HPDE6-E6E7 (cell line): ENCODE measurements around the gene PCAT6.
A peak's percentile ranks its signal among the peaks of the same experiment; 100 is the strongest.
"Not testable (repeated sequence)": the region's sequence is repeated elsewhere in the genome, so short reads cannot be mapped to it uniquely, and the experiment has no call there.

ENCODE experiments used
- DNase-seq: peaks from one replicate; pipeline ENCODE4 v3.0.0; 2011; ENCODE audit warnings: missing footprints; ENCODE audit errors: extremely low spot score

The PCAT6 gene

DNA sequence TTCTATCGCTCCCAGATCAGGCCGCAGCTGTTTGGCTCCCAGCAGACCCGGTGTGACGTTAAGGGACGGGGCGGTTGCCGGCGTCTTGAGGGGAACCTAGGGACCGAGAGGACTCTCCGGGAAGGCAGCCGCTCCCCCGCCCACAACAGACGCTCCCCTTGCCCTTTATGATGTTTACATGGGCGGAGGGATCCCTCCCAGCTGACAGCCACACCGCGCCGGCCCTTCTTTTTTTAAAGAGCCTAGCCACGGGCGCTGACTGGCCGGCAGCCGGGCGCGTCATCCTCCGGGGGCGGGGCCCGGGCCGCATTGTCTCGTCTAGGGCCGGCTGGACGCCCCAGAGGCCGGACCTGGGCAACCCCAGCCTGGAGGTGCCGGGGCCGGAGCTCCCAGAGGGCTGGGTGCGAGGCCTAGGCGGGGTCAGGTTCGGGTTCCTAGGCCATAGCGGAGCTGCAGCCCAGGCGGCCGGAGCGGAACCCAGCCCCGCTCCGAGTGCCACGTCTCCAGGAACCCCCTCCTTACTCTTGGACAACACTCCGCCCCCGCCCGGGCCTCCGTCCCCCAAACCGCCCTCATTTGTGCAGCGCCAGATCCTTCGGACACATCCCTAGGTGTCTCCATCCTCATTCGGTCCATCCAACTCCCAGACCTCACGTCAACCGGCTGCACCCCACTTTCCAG, at the start of gene PCAT6:
Gene PCAT6, plus strand, starts transcription at position 340 of the 681 bp plus-strand sequence.
- DNase-seq = peak; percentile 90

- DNase-seq = no peak
These were observed 48.7 kb upstream of the PCAT6 start for GRCh38 chr1:202762019-202762418.

DNA sequence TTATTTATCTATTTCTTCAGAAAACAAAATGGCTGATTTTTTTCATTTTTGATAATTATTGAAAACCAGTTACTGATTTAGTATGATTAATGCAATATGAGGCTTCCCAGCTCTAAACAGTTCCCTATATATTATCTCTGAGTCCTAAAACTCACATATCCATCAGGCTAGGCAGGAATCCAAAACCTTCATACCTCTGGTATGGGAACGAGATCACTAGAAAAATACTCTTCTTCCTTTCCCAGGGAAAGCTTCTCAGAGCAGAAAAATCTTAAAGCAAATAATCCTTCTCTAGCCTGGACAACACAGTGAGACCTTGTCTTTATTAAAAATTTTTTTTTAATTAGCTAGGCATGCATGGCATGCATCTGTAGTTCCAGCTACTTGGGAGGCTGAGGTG, 45.0 kb upstream of the PCAT6 start:
- DNase-seq = no peak

GRCh38 chr1:202770135-202770534, 40.6 kb upstream of the PCAT6 start:
- no peak for DNase-seq

DNA sequence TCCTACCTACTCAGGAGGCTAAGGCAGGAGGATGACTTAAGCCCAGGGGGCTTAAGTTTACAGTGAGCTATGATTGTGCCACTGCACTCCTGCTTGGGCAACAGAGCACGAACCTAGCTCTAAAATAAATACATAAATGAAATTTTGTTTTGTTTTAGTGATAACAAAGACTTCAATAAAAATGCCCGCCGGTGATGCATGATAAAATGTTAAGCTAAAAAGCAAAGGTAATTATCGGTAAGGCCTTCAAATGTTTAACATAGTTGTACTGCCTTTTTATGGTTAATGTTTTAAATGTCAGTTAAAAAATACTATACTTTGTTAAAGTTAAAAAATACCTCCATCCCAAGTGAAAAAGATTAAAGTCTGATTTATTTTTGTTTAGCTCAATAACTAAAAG, 29.6 kb upstream of the PCAT6 start:
- no peak for DNase-seq

DNA sequence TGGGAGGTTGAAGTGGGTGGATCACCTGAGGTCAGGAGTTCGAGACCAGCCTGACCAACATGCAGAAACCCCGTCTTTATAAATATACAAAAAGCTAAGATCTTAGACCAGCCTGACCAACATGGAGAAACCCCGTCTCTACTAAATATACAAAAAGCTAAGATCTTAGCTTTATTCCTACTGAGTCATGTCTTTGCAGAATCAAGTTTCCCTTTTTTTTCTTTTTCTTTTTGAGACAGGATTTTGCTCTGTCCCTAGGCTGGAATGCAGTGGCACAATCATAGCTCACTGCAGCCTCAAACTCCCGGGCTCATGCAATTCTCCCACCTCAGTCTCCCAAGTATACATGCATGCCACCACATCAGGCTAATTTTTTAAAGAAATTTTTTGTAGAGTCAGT, 23.9 kb upstream of the PCAT6 start:
- DNase-seq = no peak

- DNase-seq = no peak
These were observed 22.0 kb upstream of the PCAT6 start for GRCh38 chr1:202788800-202789199.

DNA sequence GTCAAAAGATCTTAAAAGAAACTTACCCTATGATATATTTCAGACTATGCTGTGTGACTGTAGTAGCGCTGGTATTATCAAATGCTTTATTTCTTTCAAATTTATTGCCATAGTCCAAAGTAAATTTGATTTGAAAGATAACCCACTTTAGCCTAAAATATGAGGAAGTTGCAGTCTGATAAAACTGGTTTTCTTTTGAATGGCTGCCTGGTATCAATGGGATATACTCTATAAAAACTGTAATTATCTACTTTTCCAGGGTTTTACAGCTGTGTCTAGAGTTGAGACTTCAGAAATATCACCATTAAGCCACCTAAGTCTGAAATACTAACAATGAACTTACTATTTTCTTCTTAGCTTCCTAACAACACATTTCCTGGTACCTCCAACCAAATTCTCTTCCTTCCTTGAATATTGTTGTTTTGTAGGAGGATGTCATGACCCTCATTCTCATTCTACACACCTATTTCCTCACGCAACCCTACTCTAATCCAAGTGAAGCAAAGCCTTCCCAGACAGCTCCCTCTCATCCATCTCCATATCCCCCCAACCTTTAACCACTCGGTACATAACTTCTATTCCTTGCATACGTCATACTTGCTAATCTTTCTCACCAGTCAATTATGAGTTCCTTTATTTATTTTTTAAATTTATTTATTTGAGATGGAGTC, 19.5 kb upstream of the PCAT6 start:
- DNase-seq = no peak

DNA sequence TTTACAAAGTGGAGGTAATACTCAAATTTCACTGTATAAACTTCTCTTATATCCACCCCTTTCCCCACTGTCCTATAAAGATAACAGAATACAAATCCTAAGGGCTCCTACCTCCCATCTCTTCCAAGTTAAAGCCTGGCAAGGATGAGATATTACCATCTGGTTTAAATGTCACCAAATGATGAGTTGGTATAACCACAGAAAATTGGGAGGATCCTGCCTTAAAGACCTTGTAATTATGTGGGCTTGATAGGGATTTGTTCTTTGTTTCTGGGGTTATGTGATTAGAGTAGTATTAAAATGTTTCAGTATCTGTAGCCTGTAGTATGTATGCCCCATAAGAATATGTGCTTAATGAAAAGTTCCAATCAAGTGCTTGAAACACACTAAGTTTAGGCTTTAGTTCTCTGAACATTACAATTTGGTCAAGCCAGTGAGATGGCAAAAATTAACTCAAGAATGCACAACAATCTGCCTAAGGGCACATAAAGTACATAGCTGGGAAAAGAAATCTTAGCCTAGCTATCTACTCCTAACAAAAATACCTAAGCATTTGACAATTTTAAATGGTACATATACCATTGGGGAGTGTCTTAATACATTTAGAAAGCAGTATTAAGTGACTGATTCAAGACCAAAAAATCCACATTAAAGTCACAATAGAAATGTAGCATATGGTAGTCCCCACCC, 16.6 kb upstream of the PCAT6 start:
- no peak for DNase-seq

DNA sequence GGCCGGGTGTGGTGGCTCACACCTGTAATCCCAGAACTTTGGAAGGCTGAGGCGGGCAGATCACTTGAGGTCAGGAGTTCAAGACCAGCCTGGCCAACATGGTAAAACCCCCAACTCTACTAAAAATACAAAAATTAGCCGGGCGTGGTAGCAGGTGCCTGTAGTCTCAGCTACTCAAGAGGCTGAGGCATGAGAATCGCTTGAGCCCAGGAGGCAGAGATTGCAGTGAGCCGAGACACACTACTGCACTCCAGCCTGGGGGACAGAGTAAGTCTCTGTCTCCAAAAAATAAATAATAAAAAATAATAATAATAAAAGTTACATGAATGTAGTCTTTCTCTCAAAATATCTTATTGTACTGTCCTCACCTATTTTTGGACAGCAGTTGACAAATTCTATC, 15.8 kb upstream of the PCAT6 start:
- DNase-seq = not testable (repeated sequence)

DNA sequence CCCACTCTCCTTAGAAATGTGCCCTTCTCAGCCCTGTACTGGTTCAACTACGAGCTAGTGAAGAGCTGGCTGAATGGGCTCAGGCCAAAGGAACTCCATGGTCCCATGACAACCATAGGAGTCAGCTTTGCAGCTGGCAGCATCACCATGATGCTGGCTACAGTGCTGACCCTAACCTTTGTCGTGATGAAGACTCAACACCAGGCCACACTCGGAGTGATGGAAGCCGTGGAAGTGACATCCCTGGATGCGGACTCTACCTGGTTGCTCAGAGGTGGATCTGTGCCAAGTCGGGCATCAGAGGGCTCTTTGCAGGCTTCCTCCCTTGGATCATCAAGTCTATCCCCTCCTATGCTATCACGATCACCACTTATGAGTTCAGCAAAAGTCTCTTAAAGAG, 14.1 kb upstream of the PCAT6 start:
- no peak for DNase-seq

GRCh38 chr1:202798260-202798659, 12.5 kb upstream of the PCAT6 start:
- no peak for DNase-seq

- DNase-seq = no peak
These were observed 11.9 kb upstream of the PCAT6 start for GRCh38 chr1:202798792-202799331.

- DNase-seq = no peak
These were observed 10.0 kb upstream of the PCAT6 start for GRCh38 chr1:202800742-202801141.

GRCh38 chr1:202801175-202801574, 9.6 kb upstream of the PCAT6 start:
- DNase-seq = no peak

DNA sequence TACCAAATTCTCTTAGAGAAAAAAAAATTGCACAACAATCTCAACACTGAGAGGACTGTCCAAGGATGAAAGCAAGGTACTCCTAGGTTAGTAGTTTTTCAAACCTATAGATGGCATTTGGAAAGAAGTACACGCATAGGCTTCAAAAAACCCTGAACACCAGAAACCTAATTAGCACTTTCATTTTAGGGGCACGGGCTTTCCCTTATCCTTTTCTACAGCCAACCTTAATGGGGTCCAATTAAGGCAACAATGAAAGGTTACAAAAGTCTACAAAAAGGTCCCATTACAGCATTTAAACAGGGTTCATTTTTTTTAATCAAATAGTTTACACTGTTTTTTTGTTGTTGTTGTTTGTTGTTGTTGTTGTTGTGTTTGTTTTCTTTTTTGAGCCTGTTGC, 8.7 kb upstream of the PCAT6 start:
- DNase-seq = no peak

- no peak for DNase-seq
These were observed 7.5 kb upstream of the PCAT6 start for GRCh38 chr1:202802998-202803932.

DNA sequence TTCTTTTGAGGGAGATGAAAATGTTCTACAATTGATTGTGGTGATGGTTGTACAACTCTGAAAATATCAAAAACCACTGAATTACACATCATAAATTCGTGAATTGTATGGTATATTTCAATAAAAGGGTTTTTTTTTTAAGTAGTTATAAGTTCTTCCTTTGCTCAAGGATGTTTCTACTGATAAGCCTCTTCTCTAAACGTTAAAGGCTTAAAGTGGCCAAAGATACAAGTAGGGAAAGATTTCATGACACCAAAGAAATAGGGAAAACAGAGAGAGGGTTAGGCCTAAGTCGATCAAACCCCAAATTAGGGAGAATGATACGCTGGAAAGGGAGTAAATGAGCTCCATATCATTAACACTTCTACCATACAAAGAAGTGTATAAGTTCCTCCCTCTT, 6.6 kb upstream of the PCAT6 start:
- DNase-seq = no peak

DNA sequence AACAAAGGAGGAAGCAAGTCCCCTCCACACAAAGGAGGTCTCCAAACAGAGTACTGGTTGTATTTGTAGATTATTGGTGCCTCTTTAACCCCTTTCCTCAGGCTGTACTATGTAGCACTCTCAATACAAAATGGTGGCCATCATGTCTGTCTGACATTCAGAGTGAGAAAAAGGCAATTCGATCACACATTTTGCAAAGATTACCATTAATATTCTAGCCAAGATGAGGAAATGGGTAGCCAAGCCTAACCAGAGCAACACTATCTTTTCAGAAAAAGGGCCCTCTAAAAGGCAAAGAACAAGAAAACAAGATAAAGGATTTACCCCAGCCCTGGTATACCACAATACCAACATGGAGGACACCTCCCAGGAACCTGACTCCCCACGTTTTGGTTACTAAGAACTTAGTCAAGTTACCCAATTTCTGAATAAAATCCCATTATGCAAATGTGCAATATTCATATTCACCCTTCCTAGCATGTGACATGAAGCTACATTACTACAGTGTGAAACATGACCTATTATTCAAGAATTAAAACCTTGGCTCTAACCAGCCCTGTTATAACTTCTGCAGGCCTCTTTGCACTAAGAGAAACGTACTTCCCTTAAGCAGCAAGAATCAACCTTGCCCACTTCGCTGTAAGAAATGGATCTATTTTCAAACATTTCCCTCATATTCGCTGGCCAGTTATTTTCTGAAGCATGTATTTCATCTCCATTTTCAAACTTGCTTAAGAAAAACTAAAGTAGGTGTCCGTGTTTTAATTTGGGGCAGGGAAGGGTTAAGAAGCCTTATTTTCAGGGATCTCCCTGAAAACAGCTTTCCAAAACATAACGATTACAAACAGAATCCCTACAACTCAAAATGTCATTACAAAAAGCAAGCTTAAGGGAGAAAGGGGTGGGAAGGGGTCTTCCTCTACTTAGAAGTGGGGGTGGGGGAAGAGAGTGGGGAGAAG, 4.6 kb upstream of the PCAT6 start:
- no peak for DNase-seq

DNA sequence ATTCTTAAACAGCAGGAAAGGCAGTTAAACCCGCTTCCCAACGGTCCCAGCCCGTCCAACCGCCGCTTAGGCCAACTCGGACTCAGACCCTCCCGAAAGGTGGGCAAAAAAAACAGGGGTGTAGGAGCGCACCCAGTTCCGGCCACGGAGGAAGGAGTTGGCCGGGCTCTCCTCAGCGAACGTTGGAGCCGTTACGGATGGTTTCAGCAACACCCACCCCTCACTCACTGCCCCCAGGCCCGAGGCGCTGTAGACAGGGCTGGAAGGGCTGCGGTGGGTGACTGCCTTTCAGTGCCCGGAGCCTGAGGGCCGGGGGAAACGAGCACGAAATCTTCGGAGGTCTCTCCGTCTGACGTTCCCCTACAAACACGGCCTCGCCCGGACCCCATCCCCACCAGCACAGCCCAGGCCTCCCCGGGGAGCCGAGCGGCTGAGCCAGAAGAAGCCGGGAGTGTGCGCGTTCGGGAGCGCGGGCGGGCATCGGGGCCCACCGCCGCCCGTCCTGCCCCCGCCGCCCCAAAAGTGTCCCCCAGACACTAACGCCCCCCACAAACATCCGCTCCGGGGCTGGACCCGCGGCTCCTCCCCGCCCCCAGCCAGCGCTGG, 3.8 kb upstream of the PCAT6 start:
- no peak for DNase-seq
